Hematopoietic multipotent progenitor cell treated with erythropoietin and hydrocortisone succinate and interleukin-3 and kit ligand, for 8 days (in vitro differentiated cells): ENCODE measurements around the gene FAM222A.

Experiments
- DNase-seq: peaks from one replicate; pipeline ENCODE4 v3.0.0-alpha.2; 2015

The FAM222A gene

DNA sequence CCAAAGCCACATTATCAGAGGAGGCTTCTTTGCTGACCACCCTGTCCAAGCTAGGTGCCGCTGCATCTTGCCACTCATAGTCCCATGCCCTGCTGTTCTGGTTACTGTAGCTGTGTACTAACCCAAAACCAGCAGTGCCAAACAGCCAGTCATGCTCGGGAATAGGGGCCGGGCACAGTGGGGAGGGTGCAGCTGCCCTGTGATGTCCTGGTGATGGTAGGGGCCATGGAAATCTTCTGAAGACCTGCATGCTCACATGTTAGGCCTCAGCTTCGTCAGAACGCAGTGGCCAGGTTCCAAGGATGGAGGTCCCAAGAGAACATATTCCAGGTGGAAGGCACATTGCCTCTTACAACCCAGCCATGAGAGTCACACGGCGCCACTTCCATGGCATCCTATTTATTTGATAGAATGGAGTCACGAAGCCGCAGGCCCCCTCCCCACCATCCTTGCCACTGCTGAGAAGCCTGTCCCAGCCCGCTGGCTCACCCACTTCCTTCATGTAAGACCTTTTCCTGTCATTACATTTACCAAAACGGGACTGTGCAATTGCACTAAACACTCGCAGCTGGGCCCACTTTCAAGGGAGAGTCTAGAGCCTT is 48.5 kb downstream of the FAM222A start:
- no peak for DNase-seq

DNA sequence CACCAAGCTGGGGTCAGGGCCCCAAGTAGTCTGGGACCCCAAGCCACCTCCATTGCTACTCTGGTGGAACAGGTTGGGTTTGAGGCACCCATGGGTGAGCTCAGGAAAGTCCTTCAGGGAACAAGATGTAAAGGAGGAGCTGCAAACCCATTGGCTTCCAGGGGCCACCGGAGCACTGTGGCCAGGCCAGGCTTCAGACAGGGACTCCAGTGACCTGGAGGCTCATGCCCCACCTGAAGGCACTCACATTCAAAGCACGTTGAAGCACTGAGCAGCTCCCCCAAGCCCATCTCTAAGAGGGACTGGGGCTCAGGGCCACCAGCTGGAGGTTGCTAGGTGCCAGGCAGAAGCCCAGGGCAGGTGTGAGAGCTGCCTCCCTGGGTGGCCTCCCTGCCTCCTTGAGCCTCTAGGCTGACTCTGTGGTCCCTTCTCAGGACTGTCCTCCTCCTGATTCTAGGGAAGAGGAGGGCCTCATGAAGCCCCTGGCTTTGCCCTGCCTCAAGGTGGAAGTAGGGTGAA is 49.1 kb downstream of the FAM222A start:
- DNase-seq, result no peak

DNA sequence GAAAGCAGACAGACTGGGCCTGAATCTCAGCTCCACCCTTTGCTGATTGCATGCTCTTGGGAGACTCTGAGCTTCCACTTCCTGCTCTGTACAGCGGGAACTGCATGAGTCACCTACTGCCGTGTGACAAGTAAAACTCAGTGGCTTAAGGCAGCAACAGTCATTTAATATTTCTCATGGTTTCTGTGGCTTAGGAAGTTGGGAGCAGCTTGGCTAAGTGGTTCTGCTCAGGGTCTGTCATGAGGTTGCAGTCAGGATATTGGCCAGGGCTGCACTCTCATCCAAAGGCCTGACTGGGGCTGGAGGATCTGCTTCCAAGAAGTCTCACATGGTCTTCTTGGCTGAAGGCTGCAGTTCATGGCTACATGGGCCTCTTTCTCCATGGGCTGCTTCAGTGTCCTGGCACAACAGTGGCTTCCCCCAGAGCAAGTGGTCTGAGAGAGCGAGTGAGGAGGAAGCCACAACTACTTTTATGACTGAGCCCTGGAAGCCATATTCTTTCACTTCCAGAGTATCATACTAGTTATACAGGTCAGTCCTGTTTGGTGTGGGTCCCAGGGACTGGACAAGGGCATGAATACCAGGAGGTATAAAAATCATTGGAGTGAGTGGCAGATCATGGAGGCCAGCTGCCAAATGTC is 49.7 kb downstream of the FAM222A start:
- DNase-seq, result peak; percentile 18

DNA sequence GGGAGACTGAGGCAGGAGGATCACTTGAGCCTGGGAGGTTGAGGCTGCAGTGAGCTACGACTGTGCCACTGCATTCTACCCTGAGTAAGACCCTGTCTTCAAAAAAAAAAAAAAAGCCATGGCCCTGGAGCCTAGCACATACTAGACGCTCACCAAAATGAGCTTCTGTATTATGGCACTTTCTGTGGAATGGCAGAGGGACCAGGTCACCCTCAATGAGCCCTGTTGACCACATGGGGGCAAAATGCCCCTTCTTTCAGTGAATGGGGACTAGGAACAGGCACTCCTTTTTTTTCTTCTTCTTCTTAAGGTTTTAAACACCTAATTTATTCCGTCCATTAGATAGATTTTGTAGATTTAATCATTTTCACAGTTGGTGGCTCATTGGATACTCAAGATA is 50.5 kb downstream of the FAM222A start:
- DNase-seq, result peak; percentile 35

DNA sequence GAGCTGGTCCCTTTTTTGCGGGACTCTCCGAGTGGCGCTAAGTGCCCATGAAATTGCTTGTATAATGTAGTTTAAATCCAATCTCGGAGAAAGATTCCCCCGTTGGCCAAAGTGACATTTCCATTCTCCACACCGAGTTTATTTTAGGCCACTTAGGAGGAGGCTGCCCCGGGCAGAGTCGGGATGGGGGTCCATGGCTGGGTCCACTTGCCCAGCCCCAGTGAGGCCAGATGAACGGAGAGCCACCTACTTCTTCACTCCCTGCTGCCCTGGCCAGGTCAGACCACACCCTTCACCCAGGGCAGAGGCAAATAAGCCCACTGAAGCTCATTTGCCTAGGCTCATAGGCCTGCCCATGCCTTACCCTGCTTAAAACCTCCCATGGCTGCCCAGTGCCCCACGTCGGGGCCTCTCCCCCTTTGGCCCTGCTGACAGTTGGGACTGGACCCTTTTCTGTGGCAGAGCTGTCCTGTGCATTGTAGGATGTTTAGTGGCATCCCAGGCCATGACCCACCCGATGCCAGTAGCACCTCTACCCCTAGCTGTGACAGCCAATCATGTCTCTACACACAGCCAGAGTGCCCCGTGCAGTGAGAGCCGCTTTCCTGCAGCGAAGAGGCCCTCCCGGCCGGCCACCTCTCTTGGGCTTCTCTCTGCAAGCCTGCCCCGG is 51.3 kb downstream of the FAM222A start:
- DNase-seq, result no peak

DNA sequence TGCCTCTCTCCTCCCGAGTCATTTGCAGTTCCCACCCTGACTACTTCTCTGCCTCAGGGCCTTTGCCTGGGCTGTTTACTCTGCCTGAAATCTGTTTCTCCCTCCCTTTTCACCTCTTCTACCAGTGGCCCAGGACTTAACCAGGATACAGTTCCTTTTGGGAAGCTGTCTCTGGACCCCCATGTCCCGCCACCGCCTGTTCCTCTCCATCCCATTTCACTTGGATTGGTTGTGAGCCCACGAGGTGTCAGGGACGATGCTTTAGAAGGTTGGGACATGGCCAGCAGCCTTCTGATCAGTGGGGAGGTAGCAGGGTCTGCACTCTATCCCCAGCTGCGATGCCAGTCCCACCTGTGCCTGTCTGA is 51.8 kb downstream of the FAM222A start:
- DNase-seq, result no peak

DNA sequence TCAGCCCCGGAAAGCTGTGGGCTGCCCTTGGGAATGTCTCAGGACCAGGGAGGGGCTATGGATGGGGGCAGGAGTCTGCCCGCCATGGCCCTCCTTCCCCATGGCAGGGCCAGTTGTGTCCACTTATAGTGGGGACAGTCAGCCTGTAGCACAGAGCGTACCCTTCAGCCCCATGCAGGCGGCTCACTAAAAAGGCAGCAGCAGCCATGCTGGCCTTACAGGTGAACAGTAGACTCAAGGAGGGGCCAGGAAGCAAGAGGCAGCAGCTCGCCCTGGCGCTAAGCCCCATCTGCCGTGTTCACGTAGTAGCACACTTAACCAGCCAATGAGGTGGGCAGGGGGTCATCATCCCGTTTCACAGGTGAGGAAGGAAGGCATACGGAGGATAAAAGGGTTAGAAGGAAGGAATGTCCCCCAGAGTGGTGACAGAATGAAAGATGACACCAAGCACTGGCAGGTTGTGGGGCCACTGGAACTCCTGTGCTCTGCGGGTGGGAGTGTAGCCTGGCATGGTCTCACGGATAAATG is 52.7 kb downstream of the FAM222A start:
- no peak for DNase-seq

DNA sequence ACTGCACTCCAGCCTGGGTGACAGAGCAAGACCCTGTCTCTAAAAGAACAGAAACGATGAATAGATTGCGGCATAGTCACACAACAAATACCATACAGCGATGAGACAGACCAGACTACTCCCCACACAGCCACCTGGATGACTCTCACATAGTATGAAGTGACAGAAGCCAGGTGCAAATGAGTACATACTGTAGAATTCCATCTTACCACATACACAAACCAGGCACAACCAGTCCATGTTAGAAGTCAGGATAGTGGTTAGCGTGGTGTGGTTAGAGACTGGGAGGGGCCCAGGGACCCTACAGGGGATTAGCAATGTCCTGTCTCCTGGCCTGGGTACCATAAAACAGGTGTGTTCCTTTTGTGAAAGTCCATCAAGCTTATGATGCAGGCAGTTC is 53.8 kb downstream of the FAM222A start:
- DNase-seq, result no peak

DNA sequence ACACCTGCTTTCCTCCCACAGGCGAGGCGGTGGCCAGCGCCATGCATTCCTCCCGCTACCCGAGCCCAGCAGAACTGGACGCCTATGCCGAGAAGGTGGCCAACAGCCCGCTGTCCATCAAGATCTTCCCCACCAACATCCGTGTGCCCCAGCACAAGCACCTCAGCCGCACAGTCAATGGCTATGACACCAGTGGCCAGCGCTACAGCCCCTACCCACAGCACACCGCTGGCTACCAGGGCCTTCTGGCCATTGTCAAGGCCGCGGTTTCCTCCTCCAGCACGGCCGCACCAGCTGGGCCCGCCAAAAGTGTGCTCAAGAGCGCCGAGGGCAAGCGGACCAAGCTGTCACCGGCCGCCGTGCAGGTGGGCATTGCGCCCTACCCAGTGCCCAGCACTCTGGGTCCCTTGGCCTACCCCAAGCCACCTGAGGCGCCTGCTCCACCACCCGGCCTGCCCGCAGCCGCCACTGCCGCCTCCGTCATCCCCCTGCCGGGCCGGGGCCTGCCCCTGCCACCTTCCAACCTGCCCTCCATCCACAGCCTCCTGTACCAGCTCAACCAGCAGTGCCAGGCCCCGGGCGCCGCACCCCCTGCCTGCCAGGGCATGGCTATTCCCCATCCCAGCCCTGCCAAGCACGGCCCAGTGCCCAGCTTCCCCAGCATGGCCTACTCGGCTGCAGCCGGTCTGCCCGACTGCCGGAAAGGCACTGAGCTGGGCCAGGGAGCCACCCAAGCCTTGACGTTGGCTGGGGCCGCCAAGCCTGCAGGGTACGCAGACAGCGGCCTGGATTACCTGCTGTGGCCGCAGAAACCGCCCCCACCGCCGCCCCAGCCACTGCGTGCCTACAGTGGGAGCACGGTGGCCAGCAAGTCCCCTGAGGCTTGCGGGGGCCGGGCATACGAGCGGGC is 54.6 kb downstream of the FAM222A start:
- DNase-seq, result no peak

DNA sequence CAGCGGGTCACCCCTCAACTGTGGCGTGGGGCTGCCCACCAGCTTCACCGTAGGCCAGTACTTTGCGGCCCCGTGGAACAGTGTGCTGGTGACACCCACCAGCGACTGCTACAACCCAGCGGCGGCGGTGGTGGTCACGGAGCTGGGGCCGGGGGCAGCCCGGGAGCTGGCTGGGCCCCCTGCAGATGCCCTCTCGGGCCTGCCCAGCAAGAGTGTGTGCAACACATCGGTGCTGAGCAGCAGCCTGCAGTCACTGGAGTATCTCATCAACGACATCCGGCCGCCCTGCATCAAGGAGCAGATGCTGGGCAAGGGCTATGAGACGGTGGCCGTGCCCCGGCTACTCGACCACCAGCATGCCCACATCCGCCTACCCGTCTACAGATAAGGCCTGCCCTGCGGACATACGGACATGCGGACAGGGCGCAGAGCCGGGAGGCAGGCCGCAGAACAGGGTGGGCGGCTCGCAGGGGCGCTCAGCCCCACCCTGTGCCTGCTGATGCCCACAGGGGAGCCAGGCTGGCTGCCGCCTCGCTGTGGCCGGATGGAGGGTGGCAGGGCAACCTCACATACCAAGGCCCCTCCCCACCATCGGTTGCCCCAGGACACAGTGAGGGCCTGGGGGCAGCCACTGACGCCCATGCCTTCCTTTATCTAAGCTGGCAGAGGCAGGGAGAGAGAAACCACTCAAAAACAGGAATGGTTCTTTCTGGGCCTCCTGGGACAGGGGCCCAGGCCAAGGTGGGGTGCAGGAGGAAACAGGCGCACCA is 55.5 kb downstream of the FAM222A start:
- no peak for DNase-seq

DNA sequence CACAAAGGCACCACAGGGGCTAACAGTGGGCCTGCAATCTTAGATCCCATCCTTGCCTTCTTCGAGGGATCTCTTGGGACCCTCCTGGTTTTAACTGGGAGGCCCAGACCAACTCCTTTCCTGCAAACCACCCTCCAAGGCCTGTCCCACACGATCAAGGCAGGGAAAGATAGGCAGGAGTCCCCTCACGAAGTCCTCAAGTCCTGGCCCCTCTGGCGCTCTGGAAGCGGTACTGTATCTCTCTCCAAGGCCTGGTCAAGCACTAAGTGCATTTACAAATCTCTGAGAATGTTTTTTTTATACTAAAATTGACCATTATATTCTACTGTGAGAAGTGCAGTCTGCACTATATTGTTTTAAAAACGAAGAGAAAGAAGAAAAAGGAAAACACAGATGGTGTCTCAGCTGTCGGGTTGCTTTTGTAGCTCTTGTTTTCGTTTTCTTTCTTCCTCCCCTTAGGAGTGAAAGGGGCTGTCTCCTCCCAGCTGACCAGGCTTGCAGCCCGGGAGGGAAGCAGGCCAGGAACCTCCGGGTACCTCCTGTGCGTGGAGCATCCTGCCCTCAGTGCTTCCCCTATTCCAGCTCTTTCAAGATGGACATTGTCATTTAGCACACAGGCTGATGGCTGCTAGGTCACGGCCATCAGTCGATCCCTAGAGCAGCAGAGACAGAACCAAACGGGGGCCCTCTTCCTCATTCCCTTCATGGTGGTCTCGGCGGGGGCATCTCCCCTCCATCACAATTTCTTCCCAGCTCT is 56.7 kb downstream of the FAM222A start:
- no peak for DNase-seq

DNA sequence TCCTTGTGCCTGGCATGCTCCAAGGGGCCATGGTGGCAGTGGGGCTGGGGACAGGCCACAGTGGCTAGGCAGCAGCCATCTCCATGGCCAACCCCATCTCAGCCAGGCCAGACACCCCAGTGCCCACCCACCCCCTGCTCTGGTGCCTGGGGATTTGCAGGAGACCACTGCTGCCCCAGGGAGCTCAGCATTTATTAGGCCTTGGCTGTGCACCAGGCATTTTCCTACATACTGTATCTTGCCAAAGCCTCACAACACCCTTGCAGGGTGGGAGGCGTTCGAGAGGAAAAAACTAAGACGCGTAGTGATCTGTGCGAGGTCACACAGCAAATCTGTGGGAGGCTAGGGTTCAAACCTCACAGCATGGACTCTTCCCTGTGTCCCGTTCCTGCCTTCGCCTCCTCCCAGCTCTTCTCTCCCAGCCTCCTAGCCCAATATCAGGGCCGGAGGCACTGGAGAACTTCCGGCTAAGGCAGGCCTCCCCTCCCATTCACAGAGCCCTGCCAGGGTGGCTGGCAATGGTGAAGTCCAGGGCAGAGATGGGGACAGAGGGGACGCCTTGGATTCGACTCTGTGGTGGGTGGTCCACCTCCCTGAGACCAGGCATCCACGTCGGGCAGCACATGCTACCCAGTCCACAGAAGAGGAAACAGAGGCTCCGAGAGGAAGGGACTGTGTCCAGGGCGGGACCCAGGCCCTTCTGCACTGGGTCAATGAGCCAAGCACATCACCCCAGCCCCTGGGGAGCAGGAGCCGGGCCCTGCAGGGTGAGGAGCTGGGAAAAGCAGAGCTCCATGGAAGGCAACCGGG is 57.4 kb downstream of the FAM222A start:
- DNase-seq, result no peak

DNA sequence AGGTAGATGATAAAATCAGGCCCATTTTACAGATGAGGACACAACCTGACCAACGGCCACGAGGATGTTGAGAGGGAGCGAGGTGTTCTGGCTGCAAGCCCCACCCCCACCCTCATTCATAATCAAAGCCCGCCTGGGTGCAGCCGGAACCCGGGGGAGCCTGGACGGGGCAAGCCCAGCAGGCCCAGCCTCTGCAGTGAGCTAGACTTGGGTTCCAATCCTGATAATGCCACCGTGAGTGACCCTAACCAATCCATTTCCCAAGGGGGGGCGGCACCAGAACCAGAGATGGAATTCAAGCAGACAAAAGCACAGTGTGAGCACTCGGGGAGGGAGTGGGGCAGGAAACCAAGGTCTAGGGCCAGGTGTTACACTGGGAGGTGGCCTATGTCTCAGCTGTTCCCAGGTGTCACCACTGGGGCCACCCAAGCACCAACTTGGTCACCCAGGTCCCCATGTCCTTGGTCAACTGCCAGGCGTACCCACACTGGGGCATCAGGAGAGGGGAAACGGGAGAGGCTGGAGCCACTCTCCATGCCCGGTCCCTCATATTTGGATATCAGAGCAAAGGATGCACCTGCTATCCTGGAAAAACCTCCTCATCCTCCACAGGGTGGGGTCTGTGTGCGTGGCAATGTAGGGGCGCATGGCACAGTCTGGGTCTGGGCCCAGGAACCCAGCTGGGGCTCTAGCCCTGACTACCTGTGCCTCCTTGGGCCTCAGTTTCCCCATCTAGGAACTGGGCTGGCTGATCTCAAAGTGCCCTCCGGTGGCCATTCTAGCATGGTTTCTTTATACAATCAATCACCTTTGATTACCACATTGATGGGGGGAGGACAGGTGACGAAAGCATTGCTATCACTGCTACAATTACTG is 58.4 kb downstream of the FAM222A start:
- DNase-seq, result no peak

DNA sequence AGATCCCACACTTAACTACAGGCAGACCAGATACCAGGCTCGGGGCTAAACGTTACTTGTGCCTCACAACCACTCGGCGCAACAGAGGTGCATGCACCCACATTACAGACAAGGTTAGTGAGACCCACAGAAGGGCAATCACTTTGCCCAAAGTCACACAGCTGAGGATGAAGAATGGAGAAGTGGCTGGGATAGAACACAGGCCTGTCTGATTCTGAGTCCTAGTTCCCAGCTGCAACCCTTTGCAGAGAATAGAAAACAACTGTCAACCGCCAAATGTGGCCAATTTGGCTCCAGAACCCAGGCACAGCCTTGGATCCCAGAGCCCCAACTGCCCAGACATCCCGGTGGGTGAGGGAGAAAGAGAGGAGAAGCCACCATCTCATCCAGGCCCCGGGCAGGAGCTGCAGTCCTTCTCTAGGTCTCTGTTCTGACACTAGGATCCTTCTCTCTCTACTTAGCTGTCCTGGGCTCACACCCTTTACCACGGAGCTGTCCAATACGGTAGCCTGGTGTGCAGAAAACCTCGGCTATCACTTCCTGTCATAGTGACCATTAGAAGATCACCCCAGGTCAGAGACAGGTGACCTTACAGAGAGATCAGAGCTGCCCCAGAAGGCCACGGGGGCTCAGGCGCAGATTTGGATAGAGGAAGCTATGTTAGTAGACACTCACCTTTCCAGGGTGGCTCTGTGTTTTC is 59.1 kb downstream of the FAM222A start:
- no peak for DNase-seq

DNA sequence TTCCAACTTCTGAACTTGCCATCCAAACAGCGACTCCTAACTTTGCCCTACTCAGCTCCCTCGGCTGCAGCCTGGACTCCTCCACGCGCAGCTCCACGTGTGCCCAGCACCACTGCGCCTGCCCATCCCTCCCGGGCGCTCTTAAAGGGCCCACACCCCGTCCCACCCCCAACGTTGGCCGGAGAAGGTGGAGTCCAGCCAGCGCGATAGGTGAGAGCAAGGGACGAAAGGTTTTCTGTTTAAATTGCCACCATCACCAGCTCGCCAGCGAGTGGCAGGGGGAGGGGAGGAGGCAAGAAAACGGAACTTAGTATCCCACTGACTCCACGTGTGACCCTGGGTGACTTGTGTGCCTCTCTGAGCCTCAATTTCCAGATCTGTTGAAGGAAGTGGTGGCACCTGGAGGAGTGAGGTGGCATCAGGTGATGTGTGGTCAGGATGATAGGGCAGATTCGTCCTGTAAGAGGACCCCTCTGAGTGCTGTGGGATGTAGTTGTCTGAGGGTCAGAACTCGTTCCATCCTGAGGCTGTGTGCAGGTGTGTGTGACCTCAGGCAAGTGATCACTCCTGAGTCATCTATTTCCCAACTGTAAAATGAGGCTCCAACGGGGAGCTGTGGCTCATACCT is 59.9 kb downstream of the FAM222A start:
- no peak for DNase-seq

DNA sequence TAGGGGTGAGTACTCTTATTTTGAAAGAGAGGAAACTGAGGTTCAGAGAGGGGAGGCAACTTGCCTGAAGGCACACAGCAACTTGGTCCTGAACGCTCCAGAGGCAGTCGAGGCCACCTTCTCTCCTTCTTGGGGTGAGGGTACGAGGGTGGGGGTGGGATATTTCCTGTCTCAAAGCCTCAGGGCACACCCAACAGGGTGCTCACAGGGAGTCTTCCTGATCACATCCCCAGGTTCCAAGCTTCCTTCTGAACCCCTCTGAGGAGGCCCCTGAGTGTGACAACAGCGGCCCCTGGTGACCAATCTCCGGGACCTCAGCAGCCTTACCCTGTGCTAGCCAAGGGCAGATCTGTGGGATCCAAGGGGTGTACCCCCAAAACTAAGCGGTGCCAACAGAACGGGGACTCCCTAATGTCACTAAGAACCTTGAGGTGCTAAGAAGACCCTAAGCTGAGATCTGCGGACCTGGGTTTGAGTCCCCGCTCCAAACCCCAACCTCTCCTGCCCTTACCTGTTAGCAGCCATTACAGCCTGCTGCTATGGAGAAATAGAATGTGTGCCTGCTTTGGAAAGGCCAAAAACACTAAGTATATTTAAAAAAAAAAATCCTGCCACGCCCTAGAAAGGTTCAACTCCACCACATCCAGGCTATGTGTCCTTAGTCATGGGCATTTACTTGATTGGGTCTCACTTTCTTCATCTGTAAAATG is 61.7 kb downstream of the FAM222A start:
- DNase-seq, result peak; percentile 71

DNA sequence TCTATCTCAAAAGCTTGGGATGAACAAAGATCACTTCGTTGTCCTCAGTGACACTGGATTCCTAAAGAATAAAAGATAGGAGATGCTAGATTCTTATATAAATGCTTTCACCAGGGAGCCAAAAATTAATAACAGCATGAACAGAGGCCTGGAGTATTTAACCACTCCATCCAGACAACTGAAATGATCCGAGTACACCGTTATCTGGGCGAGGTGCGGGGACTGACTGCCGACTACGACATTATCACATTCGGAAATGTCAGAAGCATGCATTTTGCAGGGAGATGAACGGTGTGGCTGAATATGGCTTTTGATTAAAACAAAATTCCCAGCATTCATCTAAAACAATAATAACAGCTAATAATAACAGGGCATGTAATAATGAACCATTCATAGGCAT is 63.0 kb downstream of the FAM222A start:
- no peak for DNase-seq

DNA sequence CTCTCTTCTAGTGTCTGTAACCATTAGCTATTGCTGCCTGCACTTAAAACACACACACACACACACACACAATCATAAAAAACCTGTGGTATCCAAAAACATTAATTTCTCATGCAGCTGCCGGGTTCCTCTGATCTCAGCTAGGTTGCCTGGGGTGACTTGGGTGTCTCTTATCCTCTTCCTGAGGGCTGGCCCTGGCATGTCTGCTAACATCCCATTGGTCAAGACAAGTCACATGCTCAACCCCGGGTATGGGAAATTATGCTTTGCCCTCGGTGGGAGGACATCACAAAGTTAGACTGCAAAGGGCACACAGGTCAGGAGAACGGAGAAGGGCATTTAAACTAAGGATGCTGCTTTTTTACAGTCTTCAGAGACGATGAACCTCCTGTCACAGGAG is 63.9 kb downstream of the FAM222A start:
- peak; percentile 77 for DNase-seq
